SH-SY5Y (cell line): ENCODE data around the gene MRPL43.

Experiments
- GATA2 ChIP-seq: IDR thresholded peaks from 2 replicates; pipeline ENCODE4 v1.6.1; 2011; ENCODE audit warnings: mild to moderate bottlenecking, low read depth, low read length
- GATA3 ChIP-seq: IDR thresholded peaks from 2 replicates; pipeline ENCODE4 v1.6.1; 2011; ENCODE audit warnings: low read depth, mild to moderate bottlenecking, low read length, moderate library complexity

- no peak for TF ChIP-seq GATA3
- no peak for TF ChIP-seq GATA2
Measured at GRCh38 chr10:100978901-100979195, 8.4 kb downstream of the MRPL43 start.
